IPS-18a (cell line): Measurements from ENCODE around the gene SCAF8.

Source experiments
- H3K27ac ChIP-seq: one replicate; pipeline ENCODE4 v1.5.1; 2013; ENCODE audit warnings: low read length
- H3K27me3 ChIP-seq: one replicate; pipeline ENCODE4 v1.6.1; 2013; ENCODE audit warnings: mild to moderate bottlenecking, low read length; ENCODE audit not compliant: control insufficient read depth, insufficient read depth
- H3K36me3 ChIP-seq: one replicate; pipeline ENCODE4 v1.6.1; 2013; ENCODE audit warnings: low read depth, low read length; ENCODE audit not compliant: control insufficient read depth
- H3K4me1 ChIP-seq: one replicate; pipeline ENCODE4 v1.6.1; 2013; ENCODE audit warnings: low read depth, low read length; ENCODE audit not compliant: control insufficient read depth
- H3K4me3 ChIP-seq: one replicate; pipeline ENCODE4 v1.5.1; 2013; ENCODE audit warnings: low read length
- H3K9ac ChIP-seq: one replicate; pipeline ENCODE4 v1.6.1; 2013; ENCODE audit warnings: mild to moderate bottlenecking, low read length, moderate library complexity
- H3K9me3 ChIP-seq: one replicate; pipeline ENCODE4 v1.6.1; 2013; ENCODE audit warnings: low read depth, low read length; ENCODE audit not compliant: control insufficient read depth

Gene SCAF8

DNA sequence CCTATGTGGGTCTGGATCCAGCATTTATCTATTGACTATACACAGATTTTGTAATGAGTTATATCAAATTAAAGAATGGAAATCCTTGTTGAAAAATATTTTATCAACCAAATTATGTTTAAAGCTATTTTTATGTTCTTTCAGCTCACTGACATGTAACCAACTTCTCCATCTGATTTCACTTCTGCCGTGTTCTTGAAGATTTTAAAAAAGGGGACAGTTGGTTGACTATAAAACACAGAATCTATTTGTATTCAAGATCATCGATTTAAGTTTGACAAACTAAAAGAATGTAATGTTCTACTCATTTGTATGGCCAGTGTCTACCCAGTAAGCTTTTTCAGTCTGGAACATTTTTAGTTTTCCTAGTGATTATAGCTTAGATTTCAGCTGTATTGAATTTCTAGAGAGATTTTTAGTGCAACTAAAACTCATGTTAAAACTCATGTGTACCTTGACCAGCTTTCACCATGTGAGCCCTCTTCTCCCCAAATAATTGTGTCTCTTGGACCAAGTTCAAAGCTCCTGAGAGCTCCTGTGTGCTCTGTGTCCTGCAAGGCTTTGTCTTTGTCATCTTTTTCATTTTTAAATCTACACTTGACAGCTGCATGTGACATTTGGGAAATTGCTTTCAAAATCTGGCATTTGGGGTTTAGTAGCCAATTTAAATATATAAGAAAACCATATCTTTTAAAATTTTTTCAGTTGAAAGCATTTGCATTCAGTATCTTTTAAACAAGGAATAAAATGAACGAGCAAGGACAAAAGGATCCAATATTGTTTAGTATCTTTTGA, 143.5 kb downstream of the SCAF8 start:
- Histone ChIP-seq H3K27me3 (no peaks in the 10 kb centered on the region), H3K4me1 (peaks cover 26% of the 10 kb centered on the region), H3K9me3 (no peaks in the 10 kb centered on the region), H3K36me3 (no peaks in the 10 kb centered on the region), H3K27ac (no peak overlapping the region), H3K4me3 (no peak overlapping the region), H3K9ac (no peak overlapping the region)

DNA sequence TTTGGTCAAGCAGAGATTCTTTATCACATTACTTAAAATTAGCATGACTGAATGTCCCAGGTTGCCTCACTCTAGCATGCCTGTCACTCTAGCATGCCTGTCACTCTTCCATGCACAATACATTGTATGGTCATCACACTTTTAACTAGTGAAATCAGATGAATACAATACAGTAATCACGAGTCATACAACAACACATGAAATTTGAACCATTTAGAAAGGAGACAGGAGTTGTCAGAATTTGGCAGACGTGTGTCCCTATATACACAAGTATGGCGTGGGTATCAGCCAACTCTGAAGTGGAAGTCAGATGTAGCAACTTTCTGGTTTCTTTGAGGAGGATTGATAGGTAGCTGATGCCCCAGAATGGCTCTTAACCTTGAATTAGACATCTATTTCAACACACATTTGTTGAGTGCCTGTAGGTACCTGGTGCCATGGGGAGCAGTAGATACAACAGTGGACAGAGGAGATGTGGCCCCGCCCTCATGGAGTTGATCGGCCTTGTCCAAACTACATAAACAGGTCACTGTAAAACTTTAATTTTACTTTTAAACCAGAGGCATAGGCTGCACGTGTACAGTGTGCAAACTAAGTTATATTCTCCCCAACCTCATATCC, 145.8 kb downstream of the SCAF8 start:
- Histone ChIP-seq H3K4me3 (no peak overlapping the region), H3K36me3 (no peaks in the 10 kb centered on the region), H3K27ac (no peak overlapping the region), H3K4me1 (peaks cover 22% of the 10 kb centered on the region), H3K27me3 (no peaks in the 10 kb centered on the region), H3K9ac (no peak overlapping the region), H3K9me3 (no peaks in the 10 kb centered on the region)

DNA sequence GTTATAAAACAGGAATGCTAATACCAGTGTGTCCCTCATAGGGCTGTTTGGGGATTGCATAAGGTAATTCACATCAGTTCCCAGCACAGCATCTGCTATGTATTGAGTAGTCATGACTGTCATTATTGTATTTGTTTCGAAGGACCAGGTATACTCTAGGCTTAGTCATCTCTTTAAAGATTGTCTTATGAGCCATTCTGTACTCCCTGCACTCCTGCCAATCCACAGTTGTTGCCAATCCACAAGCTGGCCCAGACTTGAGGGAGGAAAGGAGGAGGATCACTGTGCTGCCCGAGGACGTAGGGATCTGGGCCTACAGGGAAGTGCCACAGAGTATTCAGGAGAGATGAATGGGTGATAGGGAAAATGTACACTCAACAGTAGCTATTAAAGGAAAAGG, 148.9 kb downstream of the SCAF8 start:
- no peaks in the 10 kb centered on the region for H3K36me3 ChIP-seq
- H3K27me3 ChIP-seq = no peaks in the 10 kb centered on the region
- H3K9me3 ChIP-seq = no peaks in the 10 kb centered on the region
- peaks cover 14% of the 10 kb centered on the region for H3K4me1 ChIP-seq
- no peak overlapping the region for H3K9ac ChIP-seq
- H3K4me3 ChIP-seq = no peak overlapping the region
- H3K27ac ChIP-seq = no peak overlapping the region
